Thymus (tissue), 11 donors: Measurements from ENCODE around the gene PRR19. TPM values are rescaled to one million over a fixed set of nuclear protein-coding genes. Genes with fewer than 3 reads are reported as not detected.

Source experiments
- DNase-seq, 9 donors: peaks; one replicate each; pipeline ENCODE4 v3.0.0-alpha.2; 2013; ENCODE audit warnings: low spot score in 9 of 9, low read depth in 6 of 9, missing footprints in 1 of 9
- H3K27ac ChIP-seq, 2 donors: one replicate each; pipeline ENCODE4 v1.5.1; 2013; ENCODE audit warnings: control low read depth in 1 of 2, low read depth in 1 of 2, low read length in 1 of 2, mild to moderate bottlenecking in 1 of 2, moderate library complexity in 1 of 2
- H3K27me3 ChIP-seq, 2 donors: one replicate each; pipeline ENCODE4 v1.5.1; 2013; ENCODE audit warnings: low read length in 1 of 2; ENCODE audit not compliant: control insufficient read depth in 2 of 2, insufficient read depth in 1 of 2
- H3K36me3 ChIP-seq, 2 donors: one replicate each; pipeline ENCODE4 v1.5.1; 2013; ENCODE audit warnings: low read length in 1 of 2, mild to moderate bottlenecking in 1 of 2, moderate library complexity in 1 of 2; ENCODE audit not compliant: control insufficient read depth in 2 of 2, insufficient read depth in 2 of 2
- H3K4me1 ChIP-seq, 2 donors: one replicate each; pipeline ENCODE4 v1.5.1; 2013; ENCODE audit warnings: low read length in 2 of 2; ENCODE audit not compliant: control insufficient read depth in 2 of 2, insufficient read depth in 2 of 2
- H3K4me3 ChIP-seq, 2 donors: one replicate each; pipeline ENCODE4 v1.5.1; 2013; ENCODE audit warnings: low read length in 2 of 2, control low read depth in 1 of 2, mild to moderate bottlenecking in 1 of 2
- H3K9me3 ChIP-seq, 2 donors: one replicate each; pipeline ENCODE4 v1.5.1; 2013; ENCODE audit warnings: low read length in 1 of 2, mild to moderate bottlenecking in 1 of 2; ENCODE audit not compliant: control insufficient read depth in 2 of 2, insufficient read depth in 1 of 2
- WGBS: extraction: QIAGEN DNeasy Blood & Tissue Kit; methylation state at CpG from one replicate; pipeline ENCODE4 v1.1.7; 2013; 5-methylcytosine and 5-hydroxymethylcytosine counted together
- polyA plus RNA-seq: library from polyadenylated mRNA; stranded (reverse); fragments of 200-250 nt; gene quantifications from one replicate; pipeline ENCODE4 v1.2.3, GENCODE V29; 2013
- total RNA-seq: library from RNA; stranded (reverse); fragments of 120-200 nt; gene quantifications from one replicate; pipeline ENCODE4 v1.2.4, GENCODE V29; 2013
- donor health status: healthy.

Gene PRR19
- total and polyA plus RNA-seq, 2 donors = 0.42 to 0.78 TPM

GRCh38 chr19:42313840-42314755, 12.2 kb downstream of the PRR19 start:
- Histone ChIP-seq H3K27ac (no peak overlapping the region), H3K36me3 (no peaks in the 10 kb centered on the region), H3K4me1 (peaks cover 0 to 4% of the 10 kb centered on the region in 2 donors), H3K4me3 (no peak overlapping the region), H3K27me3 (peaks cover 46 to 75% of the 10 kb centered on the region in 2 donors), H3K9me3 (peaks cover 0 to 5% of the 10 kb centered on the region in 2 donors)
- DNase-seq = no peak
- 36% methylated on average over 26 of the region's 26 CpGs for WGBS

- Histone ChIP-seq H3K27ac (no peak overlapping the region), H3K4me3 (no peak overlapping the region), H3K9me3 (peaks cover 0 to 5% of the 10 kb centered on the region in 2 donors), H3K4me1 (peaks cover 0 to 4% of the 10 kb centered on the region in 2 donors), H3K36me3 (no peaks in the 10 kb centered on the region), H3K27me3 (peaks cover 46 to 80% of the 10 kb centered on the region in 2 donors)
- no peak for DNase-seq
- WGBS = 89% methylated on average over 5 of the region's 5 CpGs
Measured at GRCh38 chr19:42315024-42315423, 13.1 kb downstream of the PRR19 start.

GRCh38 chr19:42316223-42317211, 14.6 kb downstream of the PRR19 start:
- H3K36me3 ChIP-seq = no peaks in the 10 kb centered on the region
- H3K9me3 ChIP-seq = peaks cover 0 to 5% of the 10 kb centered on the region in 2 donors
- H3K4me3 ChIP-seq = no peak overlapping the region
- peaks cover 45 to 85% of the 10 kb centered on the region in 2 donors for H3K27me3 ChIP-seq
- DNase-seq = no peak
- H3K27ac ChIP-seq = no peak overlapping the region
- WGBS = 29% methylated on average over 28 of the region's 28 CpGs
- H3K4me1 ChIP-seq = peaks cover 0 to 4% of the 10 kb centered on the region in 2 donors

GRCh38 chr19:42317535-42317934, 15.6 kb downstream of the PRR19 start:
- Histone ChIP-seq H3K4me3 (no peak overlapping the region), H3K4me1 (peaks cover 0 to 4% of the 10 kb centered on the region in 2 donors), H3K9me3 (peaks cover 2 to 5% of the 10 kb centered on the region in 2 donors), H3K27ac (no peak overlapping the region), H3K27me3 (peaks cover 43 to 85% of the 10 kb centered on the region in 2 donors), H3K36me3 (no peaks in the 10 kb centered on the region)
- DNase-seq = no peak
- 94% methylated on average over 13 of the region's 13 CpGs for WGBS

- H3K36me3 ChIP-seq = no peaks in the 10 kb centered on the region
- H3K9me3 ChIP-seq = peaks cover 2 to 5% of the 10 kb centered on the region in 2 donors
- H3K4me3 ChIP-seq = no peak overlapping the region
- H3K27ac ChIP-seq = no peak overlapping the region
- H3K27me3 ChIP-seq = peaks cover 29 to 64% of the 10 kb centered on the region in 2 donors
- 84% methylated on average over 9 of the region's 9 CpGs for WGBS
- DNase-seq = no peak
- peaks cover 9 to 16% of the 10 kb centered on the region in 2 donors for H3K4me1 ChIP-seq
Measured at GRCh38 chr19:42322305-42322704, 20.4 kb downstream of the PRR19 start.

- H3K9me3 ChIP-seq = peaks cover 2 to 5% of the 10 kb centered on the region in 2 donors
- peaks cover 9 to 16% of the 10 kb centered on the region in 2 donors for H3K4me1 ChIP-seq
- no peak overlapping the region for H3K27ac ChIP-seq
- peaks cover 29 to 57% of the 10 kb centered on the region in 2 donors for H3K27me3 ChIP-seq
- 27% methylated on average over 29 of the region's 29 CpGs for WGBS
- DNase-seq = no peak
- H3K4me3 ChIP-seq = peak overlapping the region in 1 of 2 donors; percentile 81
- no peaks in the 10 kb centered on the region for H3K36me3 ChIP-seq
Measured at GRCh38 chr19:42323473-42323851, 21.5 kb downstream of the PRR19 start.

- 6% methylated on average over 92 of the region's 92 CpGs for WGBS
- Histone ChIP-seq H3K36me3 (no peaks in the 10 kb centered on the region), H3K27ac (no peak overlapping the region), H3K4me3 (peak overlapping the region in 1 of 2 donors; percentile 81), H3K4me1 (peaks cover 9 to 16% of the 10 kb centered on the region in 2 donors), H3K9me3 (peaks cover 2 to 5% of the 10 kb centered on the region in 2 donors), H3K27me3 (peaks cover 29 to 57% of the 10 kb centered on the region in 2 donors)
- DNase-seq = no peak
Measured at GRCh38 chr19:42323852-42324654, 22.1 kb downstream of the PRR19 start.

- Histone ChIP-seq H3K27me3 (peaks cover 29 to 53% of the 10 kb centered on the region in 2 donors), H3K9me3 (peaks cover 2 to 5% of the 10 kb centered on the region in 2 donors), H3K36me3 (no peaks in the 10 kb centered on the region), H3K27ac (no peak overlapping the region), H3K4me3 (peak overlapping the region in 1 of 2 donors; percentile 81), H3K4me1 (peaks cover 9 to 16% of the 10 kb centered on the region in 2 donors)
- DNase-seq = no peak
- WGBS = 4% methylated on average over 38 of the region's 38 CpGs
Measured at GRCh38 chr19:42324655-42325307, 22.8 kb downstream of the PRR19 start.
